Right lobe of liver (tissue), 6 donors: Measurements from ENCODE around the gene VSX2. TPM values are rescaled to one million over a fixed set of nuclear protein-coding genes. Genes with fewer than 3 reads are reported as not detected.

Source experiments
- ATAC-seq, 4 donors: fragments of 200-7000 bp; cut with Tn5 transposase; one replicate each; pipeline ENCODE4 v1.9.1; 2020; ENCODE audit warnings: mild to moderate bottlenecking in 4 of 4, moderate library complexity in 4 of 4
- DNase-seq, 3 donors: peaks; one replicate each; pipeline ENCODE4 v3.0.0-alpha.2; 2020
- H3K27ac ChIP-seq, 3 donors: fragments of 200-600 bp; one replicate each; pipeline ENCODE4 v1.8.0; 2022
- H3K27me3 ChIP-seq, 2 donors: fragments of 200-600 bp; one replicate each; pipeline ENCODE4 v1.8.0; 2022
- H3K36me3 ChIP-seq, 4 donors: fragments of 200-600 bp; sonication (generic) in 1 of 4; one replicate each; pipeline versions ENCODE4 v1.5.1 to v1.8.0; 2017 to 2022; ENCODE audit warnings: control low read depth in 1 of 4
- H3K4me1 ChIP-seq, 4 donors: fragments of 200-600 bp; sonication (generic) in 1 of 4; one replicate each; pipeline versions ENCODE4 v1.5.1 to v1.8.0; 2017 to 2022; ENCODE audit warnings: control low read depth in 1 of 4
- H3K4me3 ChIP-seq, 3 donors: fragments of 200-600 bp; one replicate each; pipeline ENCODE4 v1.8.0; 2022
- H3K9me3 ChIP-seq, 4 donors: fragments of 200-600 bp; sonication (generic) in 1 of 4; one replicate each; pipeline versions ENCODE4 v1.5.1 to v1.8.0; 2017 to 2022; ENCODE audit warnings: control low read depth in 1 of 4
- CTCF ChIP-seq, 4 donors: fragments of 200-600 bp in 3 of 4; fragments of 450-650 bp in 1 of 4; IDR thresholded peaks; one replicate each; pipeline versions ENCODE4 v1.5.1 to v1.8.0; 2016 to 2022; ENCODE audit warnings: antibody characterized with exemption in 4 of 4, mild to moderate bottlenecking in 2 of 4
- POLR2A ChIP-seq: fragments of 450-650 bp; IDR thresholded peaks from one replicate; pipeline ENCODE4 v1.6.1; 2017; ENCODE audit warnings: antibody characterized with exemption, mild to moderate bottlenecking
- WGBS: methylation state at CpG from one replicate; pipeline ENCODE4 v1.1.6; 2018; ENCODE audit warnings: low coverage, low lambda C conversion rate; ENCODE audit not compliant: insufficient coverage; ENCODE audit errors: missing lambda C conversion rate; 5-methylcytosine and 5-hydroxymethylcytosine counted together
- intact Hi-C, 2 donors: fragments of 100-400 bp; cut with DNase I; formaldehyde crosslinking; loops; one replicate each; pipeline versions ENCODE4 v1.11.2 to v1.14.1; 2022
- small RNA-seq, 2 experiments: library from RNA; depleted of rRNA; stranded (forward); fragments of <200 nt; gene quantifications; one replicate each; pipeline ENCODE3, GENCODE V24; 2016
- total RNA-seq, 6 experiments: library from RNA; depleted of rRNA in 2 of 6; stranded (reverse); fragments of >200 nt in 2 of 6; fragmentation: NEBNext Ultra II Directional in 3 of 6; extraction: Animal tissue kit (Norgen Biotek cat#: 25700) in 3 of 6; gene quantifications; one replicate each; pipeline versions ENCODE4 v1.1.0 to v1.2.4, GENCODE V29; 2016 to 2023
- donor health status: DM: no; HTN: yes; CAD: no.
- donor health status: DM: no; HTN: no; CAD: no.
- donor health status: DM: no; HTN: no; CAD: no.
- donor health status: DM: no; HTN: yes; CAD: no.
- donor health status: DM: no; HTN: yes; CAD: no.

The VSX2 gene
- total RNA-seq, 6 experiments from 2014 or later, result not detected

DNA sequence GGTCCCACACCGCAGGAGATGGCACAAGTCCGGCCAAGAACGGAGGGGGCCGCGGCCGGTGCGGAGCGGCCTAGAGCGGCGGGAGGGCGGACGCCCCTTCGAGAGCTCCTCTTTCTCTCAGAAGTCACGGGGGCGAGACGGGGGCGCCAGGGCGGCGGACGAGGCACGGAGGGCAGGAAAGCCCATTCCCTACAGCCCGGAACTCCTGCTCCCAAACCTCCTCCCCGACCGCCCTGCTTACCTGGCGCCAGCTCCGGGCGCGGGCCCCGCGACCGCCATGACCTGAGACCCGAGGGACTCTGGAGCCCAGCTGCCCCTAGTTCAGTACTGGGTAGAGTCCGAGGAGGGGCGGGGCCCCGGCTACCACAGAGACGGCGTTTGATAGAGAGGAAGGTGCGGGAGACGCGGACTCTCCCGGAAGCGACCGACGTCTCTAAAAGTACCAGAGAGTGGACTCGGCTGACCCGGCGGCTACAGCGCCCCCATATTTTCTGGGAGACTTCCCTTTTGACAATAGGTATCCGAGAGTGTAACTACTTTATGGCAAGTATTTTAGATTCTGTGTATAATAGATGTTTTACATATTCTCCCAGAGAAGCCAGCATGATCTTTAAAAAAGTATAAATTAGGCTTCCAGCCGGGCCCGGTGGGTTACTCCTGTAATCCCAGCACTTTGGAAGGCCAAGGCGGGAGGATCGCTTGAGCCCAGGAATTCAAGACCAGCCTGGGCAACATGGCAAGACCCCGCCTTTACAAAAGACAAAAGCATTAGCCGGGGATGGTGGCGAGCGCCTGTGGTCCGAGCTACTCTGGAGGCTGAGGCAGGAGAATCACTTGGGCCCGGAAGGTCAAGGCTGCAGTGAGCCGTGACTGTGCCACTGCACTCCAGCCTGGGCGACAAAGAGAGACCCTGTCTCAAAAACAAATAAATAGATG, 63.7 kb downstream of the VSX2 start, which contains the start of gene ABCD4:
TSS of gene ABCD4 (minus strand) at position 301 of the 936 bp plus-strand sequence. CDS start at position 279, 22 bp downstream.
- peak; percentile 95 to 97 (median 97) for DNase-seq
- peaks cover 0 to 13% (median 3%) of the 10 kb centered on the region in 4 donors for H3K36me3 ChIP-seq
- peak within 1 kb of the TSS; percentile 75 to 97 (median 94) for H3K4me3 ChIP-seq
- TF ChIP-seq CTCF (IDR thresholded peaks at IDR 0.05) (peak; percentile 9 to 65 (median 57)), POLR2A (peak; percentile 85)
- ATAC-seq, result peak; percentile 98 to 99 (median 98)
- H3K27me3 ChIP-seq, result no peaks in the 10 kb centered on the region
- peaks cover 0 to 6% (median 2%) of the 10 kb centered on the region in 4 donors for H3K4me1 ChIP-seq
- peak within 1 kb of the TSS; percentile 58 to 89 (median 86) for H3K27ac ChIP-seq
- H3K9me3 ChIP-seq, result no peaks in the 10 kb centered on the region
- 18% methylated on average over 36 of the region's 61 CpGs for WGBS
- intact Hi-C loops, result no loop called here

DNA sequence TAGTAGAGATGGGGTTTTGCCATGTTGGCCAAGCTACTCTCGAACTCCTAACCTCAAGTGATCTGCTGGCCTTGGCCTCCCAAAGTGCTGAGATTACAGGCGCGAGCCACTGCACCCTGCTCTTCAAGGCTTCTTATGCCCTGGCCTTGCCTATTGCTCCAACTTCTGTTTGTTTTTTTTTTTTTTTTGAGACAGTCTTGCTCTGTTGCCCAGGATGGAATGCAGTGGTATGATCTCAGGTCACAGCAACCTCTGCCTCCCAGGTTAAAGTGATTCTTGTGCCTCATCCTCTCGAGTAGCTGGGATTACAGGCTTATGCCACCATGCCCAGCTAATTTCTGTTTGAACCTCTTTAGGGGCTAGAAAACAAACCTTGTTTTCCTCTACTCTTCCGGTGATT, 69.4 kb downstream of the VSX2 start:
- TF ChIP-seq POLR2A (no peak), CTCF (IDR thresholded peaks at IDR 0.05) (no peak)
- no peak for DNase-seq
- H3K27ac ChIP-seq, result no peak overlapping the region
- no peak for ATAC-seq
- H3K27me3 ChIP-seq, result no peaks in the 10 kb centered on the region
- 82% methylated on average over 5 of the region's 5 CpGs for WGBS
- intact Hi-C loops, result no loop called here
- H3K36me3 ChIP-seq, result no peaks in the 10 kb centered on the region
- H3K9me3 ChIP-seq, result no peaks in the 10 kb centered on the region
- H3K4me3 ChIP-seq, result no peak overlapping the region
- H3K4me1 ChIP-seq, result no peaks in the 10 kb centered on the region

DNA sequence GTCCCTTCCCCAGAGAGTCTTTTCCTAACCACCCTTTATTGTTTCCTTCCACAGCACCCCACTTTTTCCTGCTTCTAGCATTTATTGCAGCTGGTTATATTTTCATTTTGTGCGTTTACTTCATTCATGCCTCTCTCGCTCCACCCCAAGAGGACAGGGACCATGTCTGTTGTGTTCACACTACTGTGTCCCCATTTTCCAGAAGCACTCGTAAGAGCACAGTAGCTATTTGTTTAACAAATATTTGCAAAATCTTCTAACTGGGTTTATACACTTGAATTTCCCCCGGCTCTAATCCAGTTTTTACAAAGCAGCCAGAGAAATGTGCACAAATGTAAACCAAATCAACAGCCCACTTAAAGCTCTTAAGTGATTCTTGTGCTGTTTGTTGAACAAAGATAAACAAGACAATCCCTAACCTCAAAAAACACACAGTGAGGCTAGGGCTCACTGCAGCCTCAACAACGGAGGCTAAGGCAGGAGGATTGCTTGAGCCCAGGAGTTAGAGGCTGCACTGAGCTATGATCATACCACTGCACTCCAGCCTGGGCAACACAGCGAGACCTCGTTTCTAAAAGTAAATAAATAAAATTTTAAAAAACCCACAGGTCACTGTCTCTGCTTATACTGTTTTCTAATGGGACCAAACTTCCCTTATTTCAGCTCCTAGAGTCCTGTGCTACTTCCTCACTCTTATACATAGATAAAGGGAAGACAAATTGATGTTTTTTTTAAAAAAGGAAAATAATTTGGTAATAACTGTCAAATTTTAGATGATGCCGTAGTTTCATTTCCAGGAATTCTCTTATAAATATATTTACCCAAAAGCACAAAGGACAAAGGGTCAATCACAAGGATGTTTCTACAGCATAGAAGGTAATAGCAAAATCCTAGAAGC, 70.1 kb downstream of the VSX2 start:
- H3K27me3 ChIP-seq, result no peaks in the 10 kb centered on the region
- H3K36me3 ChIP-seq, result no peaks in the 10 kb centered on the region
- no peak overlapping the region for H3K27ac ChIP-seq
- H3K9me3 ChIP-seq, result no peaks in the 10 kb centered on the region
- DNase-seq (no peak), ATAC-seq (peak in 1 of 4 donors; percentile 56)
- 54% methylated on average over 8 of the region's 8 CpGs for WGBS
- intact Hi-C loops, result no loop called here
- TF ChIP-seq CTCF (IDR thresholded peaks at IDR 0.05), result no peak
- TF ChIP-seq POLR2A, result no peak
- no peaks in the 10 kb centered on the region for H3K4me1 ChIP-seq
- no peak overlapping the region for H3K4me3 ChIP-seq

- H3K9me3 ChIP-seq, result no peaks in the 10 kb centered on the region
- no peaks in the 10 kb centered on the region for H3K36me3 ChIP-seq
- no peak for DNase-seq
- no peaks in the 10 kb centered on the region for H3K27me3 ChIP-seq
- H3K4me1 ChIP-seq, result no peaks in the 10 kb centered on the region
- ATAC-seq, result no peak
- intact Hi-C loops, result no loop called here
- H3K27ac ChIP-seq, result no peak overlapping the region
- 50% methylated on average over 2 of the region's 2 CpGs for WGBS
- no peak for TF ChIP-seq CTCF (IDR thresholded peaks at IDR 0.05)
- no peak for TF ChIP-seq POLR2A
- H3K4me3 ChIP-seq, result no peak overlapping the region
These were observed 72.9 kb downstream of the VSX2 start for GRCh38 chr14:74312161-74312560.

Small RNAs within 50 kb of the gene (small RNA-seq; reads per million reads assigned to genes)
- gene AC006349.1, result 0 reads per million in 2 experiments

Other genes with a start within 250 kb of the VSX2 start
- gene ENTPD5, start 220.2 kb upstream of the VSX2 start, total RNA-seq, result 100 to 1,000 TPM in 4 of 6 experiments, 10 to 100 TPM in 2; 96.6 to 334 (median 150) TPM
- 1 to 10 TPM in 5 of 6 experiments, under 1 TPM in 1; 0.81 to 3.3 (median 1.3) TPM for gene BBOF1, start 220.1 kb upstream of the VSX2 start, total RNA-seq
- 100 to 1,000 TPM in 5 of 6 experiments, 10 to 100 TPM in 1; 99.1 to 449 (median 221) TPM for gene ALDH6A1, start 155.0 kb upstream of the VSX2 start, total RNA-seq
- gene LIN52, start 154.5 kb upstream of the VSX2 start, total RNA-seq, result 10 to 100 TPM in 1 of 6 experiments, 1 to 10 TPM in 5; 2.3 to 59.5 (median 4.8) TPM
- 10 to 100 TPM; 20.3 to 39.3 (median 32.2) TPM for gene ABCD4, start 63.5 kb downstream of the VSX2 start, total RNA-seq
- gene VRTN, start 109.0 kb downstream of the VSX2 start, total RNA-seq, result not detected
- gene SYNDIG1L, start 186.8 kb downstream of the VSX2 start, total RNA-seq, result not detected